Measurements from ENCODE around the gene TBX10. TPM values are rescaled to one million over a fixed set of nuclear protein-coding genes. Genes with fewer than 3 reads are reported as not detected.
A peak's percentile ranks its signal among the peaks of the same experiment; 100 is the strongest.

TBX10 gene
- total and polyA plus RNA-seq, 2 of the 8 experiments (the other 6 are each of a cell fraction or from before 2014, with no cell fraction given), result 0.09 TPM; not detected in 1

GRCh38 chr11:67617243-67617953, 22.2 kb downstream of the TBX10 start:
- Histone ChIP-seq H3K36me3 (ENCODE audit: control insufficient read depth in 2 of 4, insufficient read depth in 4 of 4, low read length in 3 of 4) (peaks cover 0 to 3% (median 2%) of the 10 kb centered on the region in 4 experiments; a peak in 3 of 8 replicates), H3K27ac (ENCODE audit: low read depth, low read length) (no peak overlapping the region), H4K5ac (ENCODE audit: insufficient read length, low read depth, low read length) (no peak overlapping the region), H2AK5ac (ENCODE audit: low read depth, low read length) (peak overlapping the region; percentile 99), H3K23ac (ENCODE audit: insufficient read length) (no peak overlapping the region), H3K18ac (ENCODE audit: extremely low read depth, low read length) (no peak overlapping the region; the same call in 1 of the 2 replicates), H2AFZ (ENCODE audit: low read length) (no peak overlapping the region), H3K56ac (replicated peaks; ENCODE audit: insufficient read length, low read depth, low read length) (no peak overlapping the region), H4K91ac (replicated peaks; ENCODE audit: insufficient read length, low read length) (no peak overlapping the region), H2BK120ac (replicated peaks; ENCODE audit: low read depth, low read length) (no peak overlapping the region), H2BK12ac (ENCODE audit: low read depth, low read length) (peak overlapping the region; percentile 94; the same call in 1 of the 2 replicates), H2BK15ac (ENCODE audit: low read length) (0 out of 2 replicates have a peak overlapping the region, but pooled peaks have one; percentile 66), H3K4me1 (replicated peaks in 1 of 4; ENCODE audit: control insufficient read depth in 3 of 4, insufficient read depth in 4 of 4, low read length in 3 of 4) (peaks cover 13 to 36% (median 31%) of the 10 kb centered on the region in 4 experiments), H3K79me2 (ENCODE audit: control insufficient read depth in 1 of 2, insufficient read depth in 2 of 2, low read length in 2 of 2) (peaks cover 0 to 3% of the 10 kb centered on the region in 2 experiments; a peak in 1 of 4 replicates), H3K14ac (ENCODE audit: insufficient read length) (no peak overlapping the region), H3K9ac (replicated peaks in 1 of 4; ENCODE audit: extremely low read depth in 1 of 4, low read depth in 3 of 4, low read length in 3 of 4) (no peak overlapping the region), H2BK5ac (ENCODE audit: low read depth, low read length) (no peak overlapping the region), H3K9me3 (ENCODE audit: insufficient read depth in 2 of 2, low read depth in 1 of 2, low read length in 1 of 2) (no peaks in the 10 kb centered on the region; a peak in 1 of 4 replicates), H3K4ac (replicated peaks; ENCODE audit: insufficient read length, low read depth, low read length) (no peak overlapping the region), H3K79me1 (ENCODE audit: low read depth, low read length) (no peaks in the 10 kb centered on the region), H4K8ac (ENCODE audit: extremely low read depth, insufficient read depth, low read length) (no peak overlapping the region), H4K20me1 (replicated peaks in 1 of 2; ENCODE audit: control insufficient read depth in 1 of 2, insufficient read depth in 2 of 2, low read length in 2 of 2) (peaks cover 0 to 2% of the 10 kb centered on the region in 2 experiments), H2BK20ac (ENCODE audit: low read length) (no peak overlapping the region), H3K4me2 (ENCODE audit: insufficient read depth in 1 of 2, low read depth in 2 of 2, low read length in 2 of 2) (peak overlapping the region; percentile 40 to 47), H3K23me2 (ENCODE audit: low read depth, low read length) (peaks cover 4% of the 10 kb centered on the region; the same call in 1 of the 2 replicates), H3K4me3 (ENCODE audit: extremely low read depth in 1 of 4, insufficient read depth in 2 of 4, low read depth in 3 of 4, low read length in 4 of 4) (peak overlapping the region in 1 of 4 experiments; percentile 20; a peak in 1 of 8 replicates), H3K27me3 (replicated peaks in 1 of 4; ENCODE audit: control insufficient read depth in 3 of 4, extremely low read depth in 1 of 4, insufficient read depth in 3 of 4, low read length in 3 of 4) (peaks cover 0 to 10% (median 5%) of the 10 kb centered on the region in 4 experiments; a peak in 6 of 7 replicates)
- CTCF ChIA-PET (ENCODE audit: partially characterized antibody), result interaction anchor here (1.4 to 7.3 kb wide), 6 partner anchors 9 to 42 kb away, joined by 5 to 117 read pairs (median 10); partner anchors contain the start of genes GSTP1 and NUDT8
- 74% methylated on average over 7 of the region's 7 CpGs; no CpG with 5 or more reads in 1 of the 2 experiments for WGBS, 2 experiments (ENCODE audit: extremely low coverage in 1 of 2, insufficient coverage in 1 of 2, insufficient read length in 1 of 2, insufficient replicate concordance in 2 of 2, low coverage in 1 of 2, low lambda C conversion rate in 2 of 2, missing lambda C conversion rate in 1 of 2)
- FAIRE-seq (peak; percentile 13), DNase-seq (ENCODE audit: low read depth in 1 of 2, low spot score in 2 of 2) (peak in 1 of 2 experiments; percentile 41)
- POLR2A ChIA-PET (ENCODE audit: partially characterized antibody), result interaction anchor here (1.0 to 10.7 kb wide), 9 partner anchors 12 to 39 kb away, joined by 3 to 194 read pairs (median 4); partner anchors contain the start of genes GSTP1 and NUDT8
